KMS-11 (cell line): ENCODE data around the gene CRHR1.

Experiments used
- H2AFZ ChIP-seq: fragments of 200-600 bp; sonication (generic); 2 replicates; pipeline ENCODE4 v1.6.1; 2016; ENCODE audit warnings: antibody characterized with exemption, mixed run types, low read depth
- H3K27ac ChIP-seq: fragments of 200-600 bp; sonication (generic); 2 replicates; pipeline ENCODE4 v1.6.1; 2016; ENCODE audit warnings: mild to moderate bottlenecking, mixed run types
- H3K27me3 ChIP-seq: fragments of 200-600 bp; sonication (generic); 2 replicates; pipeline ENCODE4 v1.6.1; 2017; ENCODE audit warnings: mild to moderate bottlenecking, low read depth, mixed run types, moderate library complexity; ENCODE audit not compliant: insufficient read depth
- H3K36me3 ChIP-seq: fragments of 200-600 bp; sonication (generic); 2 replicates; pipeline ENCODE4 v1.6.1; 2017; ENCODE audit warnings: mild to moderate bottlenecking, mixed run types; ENCODE audit not compliant: insufficient read depth
- H3K4me1 ChIP-seq: fragments of 200-600 bp; sonication (generic); 2 replicates; pipeline ENCODE4 v1.6.1; 2016; ENCODE audit warnings: mild to moderate bottlenecking, low read depth, mixed run types; ENCODE audit not compliant: poor library complexity, severe bottlenecking
- H3K4me2 ChIP-seq: fragments of 200-600 bp; sonication (generic); 2 replicates; pipeline ENCODE4 v1.7.0; 2016; ENCODE audit warnings: mild to moderate bottlenecking, mixed run types
- H3K4me3 ChIP-seq: fragments of 200-600 bp; sonication (generic); IDR thresholded peaks from 2 replicates; pipeline ENCODE4 v1.6.1; 2017; ENCODE audit warnings: low read depth, low read length, mixed read lengths; ENCODE audit not compliant: insufficient read depth
- H3K79me2 ChIP-seq: fragments of 200-600 bp; sonication (generic); 2 replicates; pipeline ENCODE4 v1.6.1; 2016; ENCODE audit warnings: low read depth, mixed run types; ENCODE audit not compliant: insufficient read depth
- H3K9ac ChIP-seq: fragments of 200-600 bp; sonication (generic); 2 replicates; pipeline ENCODE4 v1.6.1; 2016; ENCODE audit warnings: mild to moderate bottlenecking, mixed run types
- H4K20me1 ChIP-seq: fragments of 200-600 bp; sonication (generic); 2 replicates; pipeline ENCODE4 v1.6.1; 2016; ENCODE audit warnings: mild to moderate bottlenecking, mixed run types; ENCODE audit not compliant: insufficient read depth
- TF ChIP-seq, protein P1 (sequence below): fragments of 200-600 bp; sonication (generic); conservative IDR thresholded peaks from 2 replicates; pipeline ENCODE4 v1.6.1; 2017; ENCODE audit warnings: low read depth, mild to moderate bottlenecking, antibody characterized with exemption, low read length, moderate library complexity, mixed read lengths

CRHR1 gene

DNA sequence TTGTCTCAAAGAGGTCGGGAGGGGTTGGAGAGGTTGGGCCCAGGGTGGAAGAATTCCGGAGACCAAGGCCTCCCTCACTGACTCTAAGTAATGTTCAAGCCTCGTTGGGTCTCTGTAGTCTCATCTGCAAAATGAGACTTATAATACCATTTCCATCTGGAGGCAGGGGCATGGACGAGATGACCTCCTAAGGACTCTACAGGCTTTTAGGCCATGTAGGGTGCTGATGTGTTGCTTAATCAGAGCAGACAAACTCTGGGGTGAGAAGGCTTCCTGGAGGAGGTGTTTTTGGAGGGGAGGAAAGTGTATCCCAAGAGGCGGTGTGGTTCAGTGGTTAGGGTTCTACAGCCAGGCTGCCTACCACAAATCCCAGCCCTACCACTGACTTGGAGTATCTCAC lies 63.6 kb downstream of the CRHR1 start:
- Histone ChIP-seq H3K27ac (no peak overlapping the region), H3K27me3 (peaks cover 6% of the 10 kb centered on the region; the same call in 1 of the 2 replicates), H3K4me3 (no peak overlapping the region), H2AFZ (no peak overlapping the region), H3K36me3 (no peaks in the 10 kb centered on the region), H3K4me2 (no peak overlapping the region), H3K79me2 (no peaks in the 10 kb centered on the region), H4K20me1 (no peaks in the 10 kb centered on the region), H3K9ac (no peak overlapping the region), H3K4me1 (no peaks in the 10 kb centered on the region)
- TF ChIP-seq, protein P1, sequence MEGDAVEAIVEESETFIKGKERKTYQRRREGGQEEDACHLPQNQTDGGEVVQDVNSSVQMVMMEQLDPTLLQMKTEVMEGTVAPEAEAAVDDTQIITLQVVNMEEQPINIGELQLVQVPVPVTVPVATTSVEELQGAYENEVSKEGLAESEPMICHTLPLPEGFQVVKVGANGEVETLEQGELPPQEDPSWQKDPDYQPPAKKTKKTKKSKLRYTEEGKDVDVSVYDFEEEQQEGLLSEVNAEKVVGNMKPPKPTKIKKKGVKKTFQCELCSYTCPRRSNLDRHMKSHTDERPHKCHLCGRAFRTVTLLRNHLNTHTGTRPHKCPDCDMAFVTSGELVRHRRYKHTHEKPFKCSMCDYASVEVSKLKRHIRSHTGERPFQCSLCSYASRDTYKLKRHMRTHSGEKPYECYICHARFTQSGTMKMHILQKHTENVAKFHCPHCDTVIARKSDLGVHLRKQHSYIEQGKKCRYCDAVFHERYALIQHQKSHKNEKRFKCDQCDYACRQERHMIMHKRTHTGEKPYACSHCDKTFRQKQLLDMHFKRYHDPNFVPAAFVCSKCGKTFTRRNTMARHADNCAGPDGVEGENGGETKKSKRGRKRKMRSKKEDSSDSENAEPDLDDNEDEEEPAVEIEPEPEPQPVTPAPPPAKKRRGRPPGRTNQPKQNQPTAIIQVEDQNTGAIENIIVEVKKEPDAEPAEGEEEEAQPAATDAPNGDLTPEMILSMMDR = no peak

DNA sequence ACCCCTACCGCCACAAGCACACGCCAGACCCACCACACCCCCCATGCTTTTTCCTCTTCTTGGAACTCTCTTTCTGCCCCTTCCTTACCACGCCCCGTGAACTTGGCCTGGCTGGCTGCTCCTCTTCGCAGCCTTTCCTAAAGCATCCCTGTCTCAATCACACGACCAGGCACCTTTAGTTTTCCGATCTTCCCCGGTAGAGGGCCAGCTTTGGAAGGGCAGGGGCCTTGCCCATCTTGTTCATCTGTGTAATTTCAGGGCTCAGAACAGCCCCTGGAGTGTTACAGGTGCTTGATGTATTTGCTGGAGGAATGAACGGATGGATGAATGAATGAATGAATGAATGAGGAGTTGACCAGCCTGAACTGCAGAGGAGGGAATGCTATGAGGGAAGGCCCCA lies 64.3 kb downstream of the CRHR1 start:
- Histone ChIP-seq H3K9ac (no peak overlapping the region), H3K4me3 (no peak overlapping the region), H3K27me3 (peaks cover 6% of the 10 kb centered on the region; the same call in 1 of the 2 replicates), H3K4me2 (no peak overlapping the region), H2AFZ (no peak overlapping the region), H3K27ac (no peak overlapping the region), H4K20me1 (no peaks in the 10 kb centered on the region), H3K4me1 (no peaks in the 10 kb centered on the region), H3K36me3 (no peaks in the 10 kb centered on the region), H3K79me2 (no peaks in the 10 kb centered on the region)
- TF ChIP-seq, protein P1 = no peak

DNA sequence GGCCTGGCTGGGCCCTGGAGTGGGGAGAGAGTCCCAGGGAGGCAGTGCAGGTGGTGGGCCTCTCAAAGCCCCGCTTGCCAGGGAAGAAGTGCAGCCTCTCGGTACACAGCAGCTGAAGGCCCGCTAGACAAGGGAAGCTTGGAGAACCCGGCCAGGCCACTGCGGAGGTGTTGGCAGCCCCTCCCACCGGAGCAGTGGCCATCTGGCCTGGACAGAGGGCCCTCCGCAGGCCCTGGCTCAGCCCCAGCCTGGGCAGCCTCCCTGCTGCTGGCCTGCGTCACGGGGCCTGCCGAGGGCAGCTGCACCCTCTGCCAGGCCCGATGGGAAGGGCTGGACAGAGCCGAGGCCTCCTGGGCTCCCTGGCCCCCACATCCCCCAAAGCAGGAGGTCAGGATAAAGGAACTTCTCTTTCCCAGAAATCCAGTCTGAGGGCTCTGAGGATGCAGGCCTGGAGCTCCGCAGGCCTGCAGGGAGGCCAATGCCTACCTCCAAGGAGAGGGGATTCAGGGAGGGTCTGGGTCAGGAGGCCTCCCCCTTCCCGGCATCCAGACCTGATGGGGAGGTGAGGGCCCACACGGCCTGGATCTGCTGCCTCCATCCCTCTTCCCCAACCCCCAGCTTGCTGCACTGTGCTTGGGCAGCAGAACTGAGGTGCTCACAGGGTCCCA lies 64.9 kb downstream of the CRHR1 start:
- Histone ChIP-seq H4K20me1 (no peaks in the 10 kb centered on the region), H3K79me2 (no peaks in the 10 kb centered on the region), H3K4me2 (no peak overlapping the region), H3K9ac (no peak overlapping the region), H3K27ac (no peak overlapping the region), H3K4me1 (no peaks in the 10 kb centered on the region), H3K27me3 (peaks cover 6% of the 10 kb centered on the region; the same call in 1 of the 2 replicates), H2AFZ (no peak overlapping the region), H3K4me3 (no peak overlapping the region), H3K36me3 (no peaks in the 10 kb centered on the region)
- TF ChIP-seq, protein P1 = no peak

DNA sequence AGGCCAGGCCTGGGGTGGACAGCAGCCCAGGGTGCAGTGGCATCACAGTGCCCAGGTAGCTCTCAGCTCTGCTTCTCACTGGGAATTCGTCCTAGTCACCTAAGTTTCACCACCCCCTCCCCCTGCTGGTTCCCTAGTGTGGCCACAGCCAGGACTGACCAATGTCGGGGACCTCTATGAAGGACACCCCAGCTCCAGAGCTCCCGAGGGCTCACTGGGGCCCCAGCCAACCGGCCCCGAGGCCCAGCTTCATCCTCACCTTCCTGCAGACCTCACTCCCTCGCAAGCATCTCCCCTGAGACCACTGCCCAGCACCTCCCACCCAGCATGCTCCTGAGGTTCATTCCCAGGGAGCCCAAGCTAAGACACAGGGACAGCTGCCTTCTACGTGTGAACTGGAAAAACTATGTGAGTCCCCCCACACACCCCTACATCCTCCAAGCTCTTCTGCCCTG lies 65.4 kb downstream of the CRHR1 start:
- H3K27me3 ChIP-seq = peaks cover 6% of the 10 kb centered on the region; the same call in 1 of the 2 replicates
- TF ChIP-seq, protein P1 = no peak

More for the DNA sequence above, 65.4 kb downstream of the CRHR1 start:
- Histone ChIP-seq H3K4me2 (no peak overlapping the region), H3K9ac (no peak overlapping the region), H3K4me3 (no peak overlapping the region), H3K79me2 (no peaks in the 10 kb centered on the region), H3K4me1 (no peaks in the 10 kb centered on the region), H2AFZ (no peak overlapping the region), H3K27ac (no peak overlapping the region), H4K20me1 (no peaks in the 10 kb centered on the region), H3K36me3 (no peaks in the 10 kb centered on the region)
